OCI-LY3 (cell line): ENCODE data around the gene CDC37.

Source experiments
- EZH2phosphoT487 ChIP-seq: fragments of 200-600 bp; shearing (Covaris generic); IDR thresholded peaks from 2 replicates; pipeline ENCODE4 v1.6.1; 2018; ENCODE audit warnings: antibody characterized with exemption, mixed run types, low read depth
- TF ChIP-seq, protein P1 (sequence below): fragments of 200-600, 300-600 bp; sonication (generic); IDR thresholded peaks from 2 replicates; pipeline ENCODE4 v1.5.1; 2014; ENCODE audit warnings: antibody characterized with exemption, low read length, low read depth

DNA sequence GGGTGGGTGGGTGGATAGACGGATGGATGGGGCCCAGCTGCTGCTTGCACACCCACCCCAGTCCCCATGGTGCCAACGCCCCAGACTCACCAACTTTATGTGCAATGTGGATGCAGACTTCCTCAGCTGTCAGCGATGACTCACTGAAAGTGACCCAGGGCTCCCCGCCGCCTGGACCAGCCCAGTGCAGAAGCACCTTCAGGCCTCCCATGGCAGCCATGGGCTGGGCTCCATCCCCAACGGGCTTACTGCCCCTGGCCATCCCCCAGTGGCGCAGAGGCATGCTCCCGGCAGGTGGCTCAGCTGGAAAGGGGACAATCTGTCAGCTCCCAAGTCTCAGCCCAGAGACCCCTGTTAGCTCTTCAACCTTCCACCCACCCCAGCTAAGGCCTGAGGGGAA lies 25.2 kb downstream of the CDC37 start:
- TF ChIP-seq, protein P1, sequence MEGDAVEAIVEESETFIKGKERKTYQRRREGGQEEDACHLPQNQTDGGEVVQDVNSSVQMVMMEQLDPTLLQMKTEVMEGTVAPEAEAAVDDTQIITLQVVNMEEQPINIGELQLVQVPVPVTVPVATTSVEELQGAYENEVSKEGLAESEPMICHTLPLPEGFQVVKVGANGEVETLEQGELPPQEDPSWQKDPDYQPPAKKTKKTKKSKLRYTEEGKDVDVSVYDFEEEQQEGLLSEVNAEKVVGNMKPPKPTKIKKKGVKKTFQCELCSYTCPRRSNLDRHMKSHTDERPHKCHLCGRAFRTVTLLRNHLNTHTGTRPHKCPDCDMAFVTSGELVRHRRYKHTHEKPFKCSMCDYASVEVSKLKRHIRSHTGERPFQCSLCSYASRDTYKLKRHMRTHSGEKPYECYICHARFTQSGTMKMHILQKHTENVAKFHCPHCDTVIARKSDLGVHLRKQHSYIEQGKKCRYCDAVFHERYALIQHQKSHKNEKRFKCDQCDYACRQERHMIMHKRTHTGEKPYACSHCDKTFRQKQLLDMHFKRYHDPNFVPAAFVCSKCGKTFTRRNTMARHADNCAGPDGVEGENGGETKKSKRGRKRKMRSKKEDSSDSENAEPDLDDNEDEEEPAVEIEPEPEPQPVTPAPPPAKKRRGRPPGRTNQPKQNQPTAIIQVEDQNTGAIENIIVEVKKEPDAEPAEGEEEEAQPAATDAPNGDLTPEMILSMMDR: no peak
- no peak for TF ChIP-seq EZH2phosphoT487
